Measurements from ENCODE around the gene NFIA. TPM values are rescaled to one million over a fixed set of nuclear protein-coding genes. Genes with fewer than 3 reads are reported as not detected.
A peak's percentile ranks its signal among the peaks of the same experiment; 100 is the strongest.

The NFIA gene
- total RNA-seq, 1 donor from 2014 or later: 31.3 TPM

- Histone ChIP-seq H3K4me1 (ENCODE audit: control insufficient read depth in 3 of 3, insufficient read depth in 3 of 3, low read length in 3 of 3) (peaks cover 0 to 3% (median 2%) of the 10 kb centered on the region in 3 donors), H3K9ac (ENCODE audit: low read depth in 1 of 3, low read length in 3 of 3) (no peak overlapping the region), H3K36me3 (ENCODE audit: control insufficient read depth in 3 of 3, insufficient read depth in 3 of 3, low read length in 3 of 3) (no peaks in the 10 kb centered on the region), H3K27ac (ENCODE audit: low read depth, low read length) (no peak overlapping the region), H3K27me3 (ENCODE audit: control insufficient read depth in 3 of 3, insufficient read depth in 3 of 3, low read length in 3 of 3) (no peaks in the 10 kb centered on the region), H3K4me3 (ENCODE audit: low read length in 3 of 3) (no peak overlapping the region), H3K9me3 (ENCODE audit: control insufficient read depth in 3 of 3, low read length in 3 of 3) (no peaks in the 10 kb centered on the region)
Measured at GRCh38 chr1:61372944-61373343, 290.6 kb downstream of the NFIA start.

- no peaks in the 10 kb centered on the region for H3K36me3 ChIP-seq (ENCODE audit: control insufficient read depth in 3 of 3, insufficient read depth in 3 of 3, low read length in 3 of 3)
- no peak overlapping the region for H3K9ac ChIP-seq (ENCODE audit: low read depth in 1 of 3, low read length in 3 of 3)
- no peaks in the 10 kb centered on the region for H3K9me3 ChIP-seq (ENCODE audit: control insufficient read depth in 3 of 3, low read length in 3 of 3)
- H3K4me3 ChIP-seq (ENCODE audit: low read length in 3 of 3): no peak overlapping the region
- no peaks in the 10 kb centered on the region for H3K27me3 ChIP-seq (ENCODE audit: control insufficient read depth in 3 of 3, insufficient read depth in 3 of 3, low read length in 3 of 3)
- H3K4me1 ChIP-seq (ENCODE audit: control insufficient read depth in 3 of 3, insufficient read depth in 3 of 3, low read length in 3 of 3): peaks cover under 1 to 3% (median 2%) of the 10 kb centered on the region in 3 donors
- no peak overlapping the region for H3K27ac ChIP-seq (ENCODE audit: low read depth, low read length)
Measured at GRCh38 chr1:61374156-61374555, 291.8 kb downstream of the NFIA start.

- Histone ChIP-seq H3K4me1 (ENCODE audit: control insufficient read depth in 3 of 3, insufficient read depth in 3 of 3, low read length in 3 of 3) (peaks cover 0 to 2% (median 2%) of the 10 kb centered on the region in 3 donors), H3K27me3 (ENCODE audit: control insufficient read depth in 3 of 3, insufficient read depth in 3 of 3, low read length in 3 of 3) (no peaks in the 10 kb centered on the region), H3K9ac (ENCODE audit: low read depth in 1 of 3, low read length in 3 of 3) (no peak overlapping the region), H3K4me3 (ENCODE audit: low read length in 3 of 3) (no peak overlapping the region), H3K9me3 (ENCODE audit: control insufficient read depth in 3 of 3, low read length in 3 of 3) (no peaks in the 10 kb centered on the region), H3K27ac (ENCODE audit: low read depth, low read length) (no peak overlapping the region), H3K36me3 (ENCODE audit: control insufficient read depth in 3 of 3, insufficient read depth in 3 of 3, low read length in 3 of 3) (no peaks in the 10 kb centered on the region)
Measured at GRCh38 chr1:61375082-61375880, 292.9 kb downstream of the NFIA start.

DNA sequence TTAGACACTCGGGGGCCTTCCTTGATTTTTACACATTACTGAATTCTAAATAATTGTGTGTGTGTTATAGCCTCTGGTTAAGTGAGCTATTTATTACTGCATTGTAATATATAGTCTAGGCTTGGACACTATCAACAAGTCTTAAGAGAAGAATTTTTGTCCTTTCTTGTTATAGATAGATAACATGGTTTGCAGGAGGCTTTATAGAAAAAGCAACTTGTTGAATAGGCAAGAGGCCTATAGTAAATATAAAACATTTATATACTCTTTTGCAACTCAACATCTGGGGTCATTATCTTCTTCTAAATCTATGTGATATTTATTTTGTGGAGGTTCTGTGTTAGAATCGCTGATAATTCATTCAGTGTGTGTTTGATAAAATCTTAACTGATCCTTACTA, 293.8 kb downstream of the NFIA start:
- Histone ChIP-seq H3K4me1 (ENCODE audit: control insufficient read depth in 3 of 3, insufficient read depth in 3 of 3, low read length in 3 of 3) (peaks cover 0 to 5% (median 2%) of the 10 kb centered on the region in 3 donors), H3K9ac (ENCODE audit: low read depth in 1 of 3, low read length in 3 of 3) (no peak overlapping the region), H3K27ac (ENCODE audit: low read depth, low read length) (no peak overlapping the region)

DNA sequence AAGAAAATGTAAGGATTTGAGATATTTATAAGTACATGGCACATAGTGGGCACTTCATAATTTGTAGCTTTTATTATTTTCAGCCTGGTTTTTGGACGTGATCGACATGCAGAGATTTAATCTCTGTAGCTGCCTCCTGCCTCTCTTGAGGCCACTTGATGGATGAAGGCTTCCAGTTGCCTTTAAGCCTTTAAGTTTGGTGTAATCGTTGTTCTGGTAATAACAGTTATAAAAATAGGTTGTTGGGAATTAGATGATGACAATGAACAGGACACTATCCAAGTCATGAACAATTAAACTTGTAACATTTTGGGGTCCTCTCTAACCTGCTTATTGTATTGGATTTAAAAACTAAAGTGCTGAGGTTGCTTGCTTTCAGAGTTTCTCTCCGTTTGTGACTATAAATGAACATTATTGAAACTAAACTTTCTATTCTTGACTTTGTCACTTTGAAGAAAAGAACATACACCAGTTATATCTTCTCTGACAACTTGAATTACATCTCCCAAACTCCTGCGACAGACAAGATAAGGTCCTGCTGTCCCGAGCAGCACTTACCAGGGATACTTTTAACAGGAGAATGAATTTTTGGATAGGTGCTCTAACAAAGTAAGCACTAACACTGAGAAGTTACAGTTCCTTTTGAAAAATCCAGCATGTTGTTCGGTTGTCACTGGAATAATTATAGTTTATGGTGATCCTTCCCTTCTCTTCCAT, 295.0 kb downstream of the NFIA start:
- peak overlapping the region; percentile 45 for H3K27ac ChIP-seq (ENCODE audit: low read depth, low read length)
- peaks cover 2 to 7% (median 5%) of the 10 kb centered on the region in 3 donors for H3K4me1 ChIP-seq (ENCODE audit: control insufficient read depth in 3 of 3, insufficient read depth in 3 of 3, low read length in 3 of 3)

More for the DNA sequence above, 293.8 kb downstream of the NFIA start:
- Histone ChIP-seq H3K27me3 (ENCODE audit: control insufficient read depth in 3 of 3, insufficient read depth in 3 of 3, low read length in 3 of 3) (no peaks in the 10 kb centered on the region), H3K4me3 (ENCODE audit: low read length in 3 of 3) (no peak overlapping the region), H3K9me3 (ENCODE audit: control insufficient read depth in 3 of 3, low read length in 3 of 3) (no peaks in the 10 kb centered on the region), H3K36me3 (ENCODE audit: control insufficient read depth in 3 of 3, insufficient read depth in 3 of 3, low read length in 3 of 3) (no peaks in the 10 kb centered on the region)

DNA sequence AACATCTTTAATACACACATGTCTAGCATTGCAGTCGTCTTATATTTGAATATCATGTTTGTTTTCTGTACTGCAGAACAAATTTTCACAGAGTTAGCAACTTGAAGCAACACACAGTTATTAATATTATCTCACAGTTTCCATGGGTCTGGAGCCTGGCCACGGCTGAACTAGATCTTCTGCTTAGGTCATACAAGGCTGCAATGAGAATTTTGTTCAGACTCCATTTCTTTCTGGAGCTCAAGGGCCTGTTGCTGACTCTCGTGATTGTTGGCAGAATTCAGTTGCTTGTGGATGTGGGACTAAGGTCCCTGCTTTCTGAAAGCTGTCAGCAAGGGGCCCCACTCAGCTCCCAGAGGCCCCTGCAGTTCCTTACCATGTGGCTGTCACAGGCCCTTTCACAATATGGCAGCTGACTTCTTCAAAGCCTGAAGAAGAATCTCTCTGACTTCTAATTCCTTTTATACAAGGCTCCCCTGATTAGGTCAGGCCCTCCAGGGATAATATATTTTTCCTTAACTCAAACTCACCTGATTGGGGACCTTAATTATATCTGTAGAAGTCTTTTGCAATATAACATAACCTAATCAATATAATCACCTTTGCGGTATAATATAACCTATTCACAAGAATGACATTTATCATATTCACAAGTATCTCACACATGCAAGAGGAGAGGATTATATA, 296.3 kb downstream of the NFIA start:
- no peak overlapping the region for H3K4me3 ChIP-seq (ENCODE audit: low read length in 3 of 3)
- H3K36me3 ChIP-seq (ENCODE audit: control insufficient read depth in 3 of 3, insufficient read depth in 3 of 3, low read length in 3 of 3): peaks cover 3 to 6% (median 3%) of the 10 kb centered on the region in 3 donors
- no peaks in the 10 kb centered on the region for H3K9me3 ChIP-seq (ENCODE audit: control insufficient read depth in 3 of 3, low read length in 3 of 3)
- no peaks in the 10 kb centered on the region for H3K27me3 ChIP-seq (ENCODE audit: control insufficient read depth in 3 of 3, insufficient read depth in 3 of 3, low read length in 3 of 3)
- peaks cover 2 to 7% (median 5%) of the 10 kb centered on the region in 3 donors for H3K4me1 ChIP-seq (ENCODE audit: control insufficient read depth in 3 of 3, insufficient read depth in 3 of 3, low read length in 3 of 3)
- no peak overlapping the region for H3K9ac ChIP-seq (ENCODE audit: low read depth in 1 of 3, low read length in 3 of 3)
- peak overlapping the region; percentile 37 for H3K27ac ChIP-seq (ENCODE audit: low read depth, low read length)

More for the DNA sequence above, 295.0 kb downstream of the NFIA start:
- H3K36me3 ChIP-seq (ENCODE audit: control insufficient read depth in 3 of 3, insufficient read depth in 3 of 3, low read length in 3 of 3): no peaks in the 10 kb centered on the region
- no peaks in the 10 kb centered on the region for H3K27me3 ChIP-seq (ENCODE audit: control insufficient read depth in 3 of 3, insufficient read depth in 3 of 3, low read length in 3 of 3)
- no peak overlapping the region for H3K9ac ChIP-seq (ENCODE audit: low read depth in 1 of 3, low read length in 3 of 3)
- H3K9me3 ChIP-seq (ENCODE audit: control insufficient read depth in 3 of 3, low read length in 3 of 3): no peaks in the 10 kb centered on the region
- no peak overlapping the region for H3K4me3 ChIP-seq (ENCODE audit: low read length in 3 of 3)

GRCh38 chr1:61379693-61380092, 297.3 kb downstream of the NFIA start:
- no peak overlapping the region for H3K9ac ChIP-seq (ENCODE audit: low read depth in 1 of 3, low read length in 3 of 3)
- no peaks in the 10 kb centered on the region for H3K9me3 ChIP-seq (ENCODE audit: control insufficient read depth in 3 of 3, low read length in 3 of 3)
- H3K27me3 ChIP-seq (ENCODE audit: control insufficient read depth in 3 of 3, insufficient read depth in 3 of 3, low read length in 3 of 3): no peaks in the 10 kb centered on the region
- peak overlapping the region; percentile 73 for H3K27ac ChIP-seq (ENCODE audit: low read depth, low read length)
- peaks cover 2 to 7% (median 5%) of the 10 kb centered on the region in 3 donors for H3K4me1 ChIP-seq (ENCODE audit: control insufficient read depth in 3 of 3, insufficient read depth in 3 of 3, low read length in 3 of 3)
- peaks cover 3 to 7% (median 4%) of the 10 kb centered on the region in 3 donors for H3K36me3 ChIP-seq (ENCODE audit: control insufficient read depth in 3 of 3, insufficient read depth in 3 of 3, low read length in 3 of 3)
- no peak overlapping the region for H3K4me3 ChIP-seq (ENCODE audit: low read length in 3 of 3)

DNA sequence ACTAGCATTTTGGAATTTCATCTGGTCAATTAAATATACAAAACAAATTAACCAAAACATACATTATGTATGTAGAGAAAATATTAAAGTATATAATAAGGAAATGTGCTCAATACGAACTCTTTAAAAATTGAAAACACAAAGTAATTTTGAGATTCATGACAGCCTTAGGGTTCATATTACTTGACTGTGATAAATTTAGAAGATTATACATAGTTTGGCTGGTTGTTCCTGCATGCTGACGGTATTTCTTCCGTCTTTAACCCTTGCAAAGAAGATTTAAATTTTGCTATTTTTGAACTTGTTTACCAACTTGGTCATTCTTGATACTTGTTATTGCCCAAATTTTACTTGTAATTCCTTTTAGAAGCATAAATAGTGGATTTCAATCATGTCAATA, 298.2 kb downstream of the NFIA start:
- H3K27ac ChIP-seq (ENCODE audit: low read depth, low read length): peak overlapping the region; percentile 73

GRCh38 chr1:61386323-61386722, 304.0 kb downstream of the NFIA start:
- H3K27me3 ChIP-seq (ENCODE audit: control insufficient read depth in 3 of 3, insufficient read depth in 3 of 3, low read length in 3 of 3): no peaks in the 10 kb centered on the region
- peaks cover 9 to 14% (median 10%) of the 10 kb centered on the region in 3 donors for H3K36me3 ChIP-seq (ENCODE audit: control insufficient read depth in 3 of 3, insufficient read depth in 3 of 3, low read length in 3 of 3)
- H3K9me3 ChIP-seq (ENCODE audit: control insufficient read depth in 3 of 3, low read length in 3 of 3): peaks cover 0 to 5% (median 4%) of the 10 kb centered on the region in 3 donors
- H3K9ac ChIP-seq (ENCODE audit: low read depth in 1 of 3, low read length in 3 of 3): no peak overlapping the region
- H3K4me3 ChIP-seq (ENCODE audit: low read length in 3 of 3): no peak overlapping the region
- H3K27ac ChIP-seq (ENCODE audit: low read depth, low read length): no peak overlapping the region
- peaks cover 0 to 4% (median under 1%) of the 10 kb centered on the region in 3 donors for H3K4me1 ChIP-seq (ENCODE audit: control insufficient read depth in 3 of 3, insufficient read depth in 3 of 3, low read length in 3 of 3)

More for the DNA sequence above, 298.2 kb downstream of the NFIA start:
- H3K9ac ChIP-seq (ENCODE audit: low read depth in 1 of 3, low read length in 3 of 3): peak overlapping the region; percentile 41 to 73 (median 46)
- peak overlapping the region in 2 of 3 donors; percentile 32 to 46 for H3K4me3 ChIP-seq (ENCODE audit: low read length in 3 of 3)
- H3K4me1 ChIP-seq (ENCODE audit: control insufficient read depth in 3 of 3, insufficient read depth in 3 of 3, low read length in 3 of 3): peaks cover 2 to 7% (median 5%) of the 10 kb centered on the region in 3 donors
- no peaks in the 10 kb centered on the region for H3K9me3 ChIP-seq (ENCODE audit: control insufficient read depth in 3 of 3, low read length in 3 of 3)
- H3K36me3 ChIP-seq (ENCODE audit: control insufficient read depth in 3 of 3, insufficient read depth in 3 of 3, low read length in 3 of 3): peaks cover 3 to 7% (median 4%) of the 10 kb centered on the region in 3 donors
- H3K27me3 ChIP-seq (ENCODE audit: control insufficient read depth in 3 of 3, insufficient read depth in 3 of 3, low read length in 3 of 3): no peaks in the 10 kb centered on the region

All from skeletal muscle tissue (tissue), 4 donors.